GM19324 (cell line): Measurements from ENCODE around the gene TUT4.

Experiments used
- ATAC-seq: cut with Tn5 transposase; IDR thresholded peaks from one replicate; pipeline ENCODE4 v1.9.1; 2021; ENCODE audit warnings: mild to moderate bottlenecking, moderate library complexity; ENCODE audit not compliant: unreplicated experiment, low FRiP score

Gene TUT4

DNA sequence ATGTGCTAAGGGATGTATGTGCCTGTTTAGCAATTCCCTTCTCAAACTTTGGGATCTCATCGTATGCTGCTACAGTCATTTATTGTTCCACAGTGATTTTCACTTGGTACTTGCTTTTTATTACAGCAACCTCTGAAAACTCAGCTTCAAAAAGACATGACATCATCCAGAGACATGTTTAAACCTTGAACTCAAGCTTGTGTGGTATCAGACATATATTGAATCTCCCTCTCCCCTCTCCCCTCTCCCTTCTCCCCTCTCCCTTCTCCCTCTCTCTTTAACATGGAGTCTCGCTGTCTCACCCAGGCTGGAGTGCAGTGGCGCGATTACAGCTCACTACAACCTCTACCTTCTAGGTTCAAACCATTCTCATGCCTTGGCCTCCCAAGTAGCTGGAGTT lies 19.5 kb upstream of the TUT4 start:
- ATAC-seq = no peak

DNA sequence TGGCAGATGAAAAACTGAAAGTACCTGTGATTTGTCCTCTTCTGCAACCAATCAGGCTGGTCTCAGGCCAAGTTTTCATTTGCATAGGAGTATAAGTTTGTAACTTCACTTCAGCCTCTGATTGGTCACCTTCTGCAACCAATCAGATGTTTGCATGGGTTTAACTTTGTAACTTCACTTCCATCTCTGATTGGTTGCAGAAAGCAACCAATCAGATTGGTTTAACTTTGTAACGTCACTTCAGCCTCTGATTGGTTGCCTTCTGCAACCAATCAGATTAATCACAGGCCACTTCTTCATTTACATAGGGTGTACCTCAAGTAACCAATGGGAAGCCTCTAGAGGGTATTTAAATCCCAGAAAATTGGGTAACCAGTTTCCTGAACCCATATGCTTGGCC lies 18.9 kb upstream of the TUT4 start:
- ATAC-seq = no peak

DNA sequence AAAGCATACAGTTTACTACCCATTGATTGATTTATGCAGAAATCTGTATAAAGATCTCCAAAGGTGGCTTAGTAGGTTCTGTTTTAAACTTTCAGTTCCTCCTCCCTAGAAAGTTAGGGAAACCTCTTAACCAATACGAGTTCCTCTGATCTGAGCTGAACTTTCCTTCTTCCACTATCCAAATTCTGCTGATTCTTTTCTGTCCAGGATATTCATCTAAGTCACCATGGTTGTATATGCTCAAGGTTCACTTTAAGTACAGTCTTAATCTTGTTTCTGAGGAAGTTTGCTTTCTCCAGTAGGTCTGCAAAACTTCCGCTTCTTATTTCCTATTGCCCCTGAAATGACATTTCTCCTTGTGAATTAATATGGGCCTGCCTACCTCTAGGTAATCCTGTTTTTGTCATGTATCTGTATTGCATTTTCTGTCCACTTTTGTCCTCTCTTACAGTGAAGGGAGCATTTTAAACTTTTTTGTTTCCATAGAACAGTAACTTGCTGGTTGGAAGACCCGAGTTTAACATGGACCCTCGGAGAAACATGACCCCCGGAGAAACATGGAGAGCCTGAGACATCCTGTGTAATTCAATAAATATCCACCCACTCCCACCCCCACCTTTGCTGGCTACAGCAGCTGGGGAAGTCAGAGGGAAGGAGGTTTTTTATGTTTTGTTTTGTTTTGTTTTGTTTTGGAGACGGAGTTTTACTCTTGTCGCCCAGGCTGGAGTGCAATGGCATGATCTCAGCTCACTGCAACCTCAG lies 16.7 kb upstream of the TUT4 start:
- no peak for ATAC-seq

GRCh38 chr1:52567943-52568342 lies 15.1 kb upstream of the TUT4 start:
- ATAC-seq = no peak

DNA sequence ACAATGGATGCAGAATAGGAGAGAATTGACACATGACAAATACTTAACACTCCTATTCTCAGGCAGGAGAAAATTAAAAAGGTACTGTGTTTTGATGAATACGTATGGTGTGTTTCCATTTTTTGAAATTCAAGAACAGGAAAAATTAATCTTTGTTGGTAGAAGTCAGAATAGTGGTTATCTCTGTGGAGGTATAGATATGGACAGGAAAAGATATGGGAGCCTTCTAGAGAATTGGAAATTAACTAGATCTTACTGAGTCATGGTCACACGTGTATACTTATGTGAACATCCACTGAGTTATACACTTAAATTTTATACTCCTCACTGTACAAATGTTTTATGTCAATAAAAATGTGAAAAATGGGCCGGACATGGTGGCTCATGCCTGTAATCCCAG lies 9.9 kb upstream of the TUT4 start:
- no peak for ATAC-seq

DNA sequence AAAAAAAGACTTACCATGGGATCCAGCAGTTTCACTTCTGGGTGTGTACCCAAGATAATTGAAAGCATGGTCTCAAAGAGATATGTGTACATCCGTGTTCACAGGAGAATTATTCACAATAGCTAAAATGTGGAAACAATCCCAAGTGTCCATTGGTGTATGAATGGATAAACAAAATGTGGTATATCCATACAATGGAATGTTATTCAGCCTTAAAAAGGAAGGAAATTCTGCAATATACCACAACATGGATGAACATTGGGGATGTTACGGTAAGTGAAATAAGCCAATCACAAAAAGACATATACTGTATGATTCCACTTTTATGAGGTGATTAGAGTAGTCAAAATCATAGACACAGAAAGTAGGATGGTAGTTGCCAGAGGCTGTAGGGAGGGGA lies 7.0 kb upstream of the TUT4 start:
- no peak for ATAC-seq

DNA sequence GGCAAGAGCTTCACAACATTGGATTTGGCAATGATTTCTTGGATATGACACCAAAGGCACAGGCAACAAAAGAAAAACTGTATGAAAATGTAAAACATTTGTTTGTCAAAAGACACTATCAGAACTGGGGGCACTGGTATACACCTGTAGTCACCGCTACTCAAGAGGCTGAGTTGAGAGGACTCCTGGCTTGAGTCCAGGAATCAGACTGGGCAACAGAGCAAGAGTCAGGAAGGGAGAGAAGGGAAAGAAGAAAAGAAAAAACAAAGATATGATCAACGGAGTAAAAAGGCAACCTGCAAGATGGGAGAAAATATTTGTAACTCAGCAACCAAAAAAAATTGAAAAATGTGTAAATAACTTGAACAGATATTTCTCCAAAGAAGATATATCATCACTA lies 6.0 kb upstream of the TUT4 start:
- no peak for ATAC-seq

DNA sequence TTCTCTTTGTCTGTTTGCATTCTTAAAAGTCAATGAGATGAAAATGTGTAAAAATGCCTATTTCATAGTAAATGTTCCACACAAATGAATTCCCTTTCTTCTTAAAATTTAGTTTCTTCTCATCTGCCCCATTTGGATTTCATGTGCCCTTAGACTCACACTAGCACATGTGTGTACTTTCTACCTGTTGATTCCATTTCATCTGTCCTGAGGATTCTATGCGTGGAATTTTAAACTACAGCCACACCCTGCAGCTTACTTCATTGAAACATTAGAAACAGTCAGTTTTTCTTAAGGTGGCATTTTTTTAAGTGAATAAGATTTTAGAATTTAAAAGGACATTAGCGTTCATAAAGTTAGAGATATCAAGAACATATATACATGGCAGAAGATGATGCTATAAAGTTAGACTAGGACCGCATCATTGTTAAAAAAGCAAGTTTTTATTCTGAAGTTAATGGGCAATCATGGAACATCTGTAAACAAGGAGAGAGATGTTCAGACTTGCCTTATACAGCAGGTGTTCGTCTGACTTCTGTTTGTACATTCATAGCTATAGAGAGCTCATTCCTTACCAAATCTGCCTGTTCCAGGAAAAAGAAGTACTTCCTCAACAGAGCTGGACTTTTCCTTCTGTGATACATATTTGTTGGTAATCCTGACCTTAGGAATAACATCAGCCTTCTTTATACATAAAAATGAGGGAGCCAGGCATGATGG lies 3.9 kb upstream of the TUT4 start:
- no peak for ATAC-seq

GRCh38 chr1:52554756-52555155 lies 1.9 kb upstream of the TUT4 start:
- no peak for ATAC-seq

GRCh38 chr1:52554267-52554640 lies 1.4 kb upstream of the TUT4 start:
- ATAC-seq = no peak

GRCh38 chr1:52553362-52554266 lies 722 bp upstream of the TUT4 start:
- ATAC-seq = peak; percentile 67

- ATAC-seq = no peak
Observed at GRCh38 chr1:52552236-52552504, 722 bp downstream of the TUT4 start.

DNA sequence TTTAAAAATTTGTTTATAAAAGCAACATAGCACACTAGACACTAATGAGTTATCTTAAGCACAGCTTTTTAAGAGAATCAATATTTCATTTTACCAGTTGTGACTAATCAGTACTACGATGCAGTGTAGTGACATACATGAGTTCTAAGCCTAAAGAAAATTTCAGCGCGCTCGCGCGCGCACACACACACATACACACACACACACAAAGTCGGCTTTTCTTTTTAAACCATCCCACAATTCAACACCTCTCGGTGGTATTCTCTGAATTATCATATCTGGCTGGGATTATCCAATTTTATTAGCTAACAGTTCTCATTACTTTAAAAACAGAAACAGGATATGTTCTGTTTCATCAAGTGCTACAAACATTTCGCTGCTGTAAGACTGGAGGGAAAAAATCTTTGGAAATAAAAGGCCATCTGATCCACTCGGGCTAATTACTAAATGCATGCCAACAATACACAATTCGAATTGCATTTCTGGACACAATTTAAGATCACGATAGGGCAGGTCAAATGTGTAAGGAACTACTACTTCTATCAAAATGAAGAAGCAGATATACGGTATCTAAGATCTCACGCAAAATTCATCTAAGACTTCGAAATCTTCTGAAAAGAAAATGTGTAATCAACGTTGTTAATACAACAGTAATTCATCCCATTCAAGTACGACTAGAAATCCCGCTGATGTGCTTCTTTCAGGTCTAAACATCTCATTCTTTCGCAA lies 1.2 kb downstream of the TUT4 start:
- ATAC-seq = no peak

DNA sequence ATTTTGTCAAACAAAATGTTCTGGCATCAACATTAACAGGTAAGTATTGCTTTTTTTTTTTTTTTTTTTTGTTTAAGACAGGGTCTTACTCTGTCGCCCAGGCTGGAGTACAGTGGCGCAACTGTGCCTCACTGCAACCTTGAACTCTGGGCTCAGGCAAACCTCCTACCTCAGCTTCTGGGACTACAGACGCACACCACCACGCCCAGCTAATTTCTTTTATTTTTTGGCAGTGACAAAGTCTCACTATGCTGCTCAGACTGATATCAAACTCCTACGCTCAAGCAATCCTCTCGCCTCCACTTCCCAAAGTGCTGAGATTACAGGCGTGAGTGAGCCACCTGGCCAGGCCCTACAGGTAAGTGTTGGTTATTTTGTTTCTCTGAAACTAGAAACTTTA lies 2.4 kb downstream of the TUT4 start:
- no peak for ATAC-seq

- ATAC-seq = no peak
Observed at GRCh38 chr1:52549267-52549666, 3.6 kb downstream of the TUT4 start.

DNA sequence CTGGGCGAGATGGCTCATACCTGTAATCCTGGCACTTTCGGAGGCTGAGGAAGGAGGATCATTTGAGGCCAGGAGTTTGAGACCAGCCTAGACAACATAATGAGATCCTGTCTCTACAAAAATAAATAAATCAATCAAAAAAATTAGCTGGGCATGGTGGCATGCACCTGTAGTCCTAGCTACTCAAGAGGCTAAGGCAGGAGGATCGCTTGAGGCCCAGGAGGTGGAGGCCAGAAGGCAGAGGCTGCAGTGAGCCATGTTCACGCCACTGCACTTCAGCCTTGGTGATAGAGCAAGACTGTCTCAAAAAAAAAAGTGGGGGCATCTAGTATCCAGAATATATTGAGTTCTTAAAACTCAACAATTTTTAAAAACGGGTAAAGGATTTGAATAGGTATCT lies 6.0 kb downstream of the TUT4 start:
- ATAC-seq = no peak

DNA sequence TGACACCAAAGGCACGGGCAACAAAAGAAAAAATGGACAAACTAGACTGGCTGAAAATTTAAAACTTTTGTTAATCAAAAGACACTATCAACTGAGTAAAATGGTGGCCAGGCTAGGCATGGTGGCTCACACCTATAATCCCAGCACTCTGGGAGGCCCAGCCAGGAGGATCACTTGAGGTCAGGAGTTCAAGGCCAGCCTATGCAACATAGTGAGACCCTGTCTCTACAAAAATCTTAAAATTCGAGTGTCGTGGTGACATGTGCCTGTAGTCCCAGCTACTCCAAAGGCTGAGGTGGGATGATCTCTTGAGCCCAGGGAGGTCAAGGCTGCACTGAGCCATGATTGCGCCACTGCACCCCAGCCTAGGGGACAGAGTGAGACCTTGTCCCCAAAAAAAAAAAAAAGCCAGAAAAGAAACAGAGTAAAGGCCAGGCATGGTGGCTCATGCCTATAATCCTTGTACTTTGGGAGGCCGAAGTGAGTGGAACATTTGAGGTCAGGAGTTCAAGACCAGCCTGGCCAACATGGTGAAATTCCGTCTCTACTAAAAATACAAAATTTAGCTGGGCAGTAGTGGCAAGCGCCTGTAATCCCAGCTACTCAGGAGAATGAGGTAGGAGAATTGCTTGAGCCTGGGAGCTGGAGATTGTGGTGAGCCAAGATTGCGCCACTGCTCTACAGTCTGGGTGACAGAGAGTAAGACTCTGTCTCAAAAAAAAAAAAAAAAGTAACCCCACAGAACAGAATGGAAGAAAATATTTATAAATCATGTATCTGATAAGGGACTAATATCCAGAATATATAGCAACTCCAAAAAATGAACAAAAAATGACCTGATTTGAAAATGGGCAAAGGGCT lies 8.0 kb downstream of the TUT4 start:
- no peak for ATAC-seq

DNA sequence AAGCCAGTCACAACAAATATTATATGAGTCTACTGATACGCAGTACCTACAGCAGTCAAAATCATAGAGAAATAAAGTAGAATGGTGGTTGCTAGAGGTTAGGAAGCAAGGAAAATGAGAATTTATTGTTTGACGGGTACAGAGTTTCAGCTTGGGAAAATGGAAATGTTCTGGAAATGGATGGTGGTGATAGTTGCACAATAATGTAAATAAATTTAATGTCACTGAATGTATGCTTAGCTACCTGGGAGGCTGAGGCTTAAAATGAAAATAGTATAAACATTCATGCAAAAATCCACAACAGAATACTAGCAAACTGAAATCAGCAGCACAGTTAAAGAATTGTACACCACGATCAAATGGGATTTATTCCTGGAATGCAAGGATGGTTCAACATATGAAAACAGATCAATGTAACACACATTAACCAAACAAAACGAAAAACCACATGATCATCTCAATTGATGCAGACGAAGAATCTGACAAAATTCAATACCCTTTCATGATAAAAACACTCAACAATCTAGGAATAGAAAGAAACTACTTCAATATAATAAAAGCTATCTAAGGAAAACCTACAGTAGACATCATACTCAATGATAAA lies 10.7 kb downstream of the TUT4 start:
- no peak for ATAC-seq

GRCh38 chr1:52534928-52535764 lies 17.7 kb downstream of the TUT4 start:
- ATAC-seq = no peak
